Epithelial cell of proximal tubule (primary cell): ENCODE data around the gene SYT11. TPM values are rescaled to one million over a fixed set of nuclear protein-coding genes. Genes with fewer than 3 reads are reported as not detected.
"Not testable (repeated sequence)": the region's sequence is repeated elsewhere in the genome, so short reads cannot be mapped to it uniquely, and the experiment has no call there.

Experiments used
- DNase-seq: peaks from one replicate; pipeline ENCODE4 v3.0.0-alpha.2; 2011; ENCODE audit warnings: low read depth
- H3K4me3 ChIP-seq: 2 replicates; pipeline ENCODE4 v1.5.1; 2011; ENCODE audit warnings: low read depth, mild to moderate bottlenecking, low read length
- CTCF ChIP-seq: conservative IDR thresholded peaks from 2 replicates; pipeline ENCODE4 v1.5.1; 2012; ENCODE audit warnings: low read depth, mild to moderate bottlenecking, low read length
- total RNA-seq: library from RNA; depleted of rRNA; stranded (reverse); fragments of >200 nt; gene quantifications from 2 replicates; pipeline ENCODE4 v1.2.3, GENCODE V29; 2015

The SYT11 gene
- total RNA-seq, 1 donor from 2014 or later, result 15.4 TPM

- no peak for TF ChIP-seq CTCF
- H3K4me3 ChIP-seq, result no peak overlapping the region
- DNase-seq, result no peak
Observed at GRCh38 chr1:155913969-155914757, 54.8 kb downstream of the SYT11 start.

GRCh38 chr1:155918660-155919059 lies 59.3 kb downstream of the SYT11 start:
- no peak overlapping the region for H3K4me3 ChIP-seq
- DNase-seq, result no peak
- no peak for TF ChIP-seq CTCF

- no peak for TF ChIP-seq CTCF
- no peak for DNase-seq
- no peak overlapping the region for H3K4me3 ChIP-seq
Observed at GRCh38 chr1:155919801-155920200, 60.4 kb downstream of the SYT11 start.

GRCh38 chr1:155920717-155921116 lies 61.4 kb downstream of the SYT11 start:
- H3K4me3 ChIP-seq, result no peak overlapping the region
- TF ChIP-seq CTCF, result no peak
- DNase-seq, result no peak

GRCh38 chr1:155925506-155925905 lies 66.1 kb downstream of the SYT11 start:
- DNase-seq, result no peak
- no peak for TF ChIP-seq CTCF
- H3K4me3 ChIP-seq, result no peak overlapping the region

- H3K4me3 ChIP-seq, result no peak overlapping the region
- TF ChIP-seq CTCF, result no peak
- DNase-seq, result no peak
Observed at GRCh38 chr1:155929057-155929456, 69.7 kb downstream of the SYT11 start.

GRCh38 chr1:155930725-155931124 lies 71.4 kb downstream of the SYT11 start:
- DNase-seq, result not testable (repeated sequence)
- H3K4me3 ChIP-seq, result peak overlapping the region; percentile 85
